HG03135 (cell line): Measurements from ENCODE around the gene GGT7.
"Not testable (repeated sequence)": the region's sequence is repeated elsewhere in the genome, so short reads cannot be mapped to it uniquely, and the experiment has no call there.

ENCODE experiments used
- ATAC-seq: cut with Tn5 transposase; IDR thresholded peaks from one replicate; pipeline ENCODE4 v1.9.1; 2021; ENCODE audit warnings: mild to moderate bottlenecking, moderate library complexity; ENCODE audit not compliant: unreplicated experiment

GGT7 gene, protein sequence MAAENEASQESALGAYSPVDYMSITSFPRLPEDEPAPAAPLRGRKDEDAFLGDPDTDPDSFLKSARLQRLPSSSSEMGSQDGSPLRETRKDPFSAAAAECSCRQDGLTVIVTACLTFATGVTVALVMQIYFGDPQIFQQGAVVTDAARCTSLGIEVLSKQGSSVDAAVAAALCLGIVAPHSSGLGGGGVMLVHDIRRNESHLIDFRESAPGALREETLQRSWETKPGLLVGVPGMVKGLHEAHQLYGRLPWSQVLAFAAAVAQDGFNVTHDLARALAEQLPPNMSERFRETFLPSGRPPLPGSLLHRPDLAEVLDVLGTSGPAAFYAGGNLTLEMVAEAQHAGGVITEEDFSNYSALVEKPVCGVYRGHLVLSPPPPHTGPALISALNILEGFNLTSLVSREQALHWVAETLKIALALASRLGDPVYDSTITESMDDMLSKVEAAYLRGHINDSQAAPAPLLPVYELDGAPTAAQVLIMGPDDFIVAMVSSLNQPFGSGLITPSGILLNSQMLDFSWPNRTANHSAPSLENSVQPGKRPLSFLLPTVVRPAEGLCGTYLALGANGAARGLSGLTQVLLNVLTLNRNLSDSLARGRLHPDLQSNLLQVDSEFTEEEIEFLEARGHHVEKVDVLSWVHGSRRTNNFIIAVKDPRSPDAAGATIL

DNA sequence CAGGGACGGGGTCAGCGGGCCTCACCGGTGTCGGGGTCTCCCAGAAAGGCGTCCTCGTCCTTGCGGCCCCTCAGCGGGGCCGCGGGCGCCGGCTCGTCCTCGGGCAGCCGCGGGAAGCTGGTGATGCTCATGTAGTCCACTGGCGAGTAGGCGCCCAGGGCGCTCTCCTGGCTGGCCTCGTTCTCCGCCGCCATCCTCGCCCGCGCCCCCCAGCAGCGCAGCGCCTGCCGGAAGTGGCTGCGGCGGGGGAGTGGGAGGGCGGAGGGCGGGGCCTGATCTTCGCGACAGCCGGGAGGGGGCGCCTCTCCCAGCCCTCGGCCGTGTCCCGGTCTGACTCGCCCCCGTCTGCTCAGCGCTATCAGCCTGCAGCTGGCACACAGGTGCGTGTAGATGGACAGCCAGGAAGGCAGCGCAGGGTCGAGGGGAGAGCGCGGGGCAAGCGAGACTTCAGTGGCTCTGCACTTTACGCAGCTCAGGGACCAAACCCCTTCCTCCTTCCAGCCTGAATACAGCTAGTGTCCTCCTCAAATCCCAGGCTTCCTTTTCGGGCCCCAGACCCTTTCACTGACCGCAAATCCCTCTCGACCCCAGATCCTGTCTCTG lies at the start of gene GGT7:
Gene GGT7 (minus strand): TSS at position 235 of the 603 bp plus-strand sequence. CDS start 41 bp downstream, at position 194.
- peak; percentile 48 for ATAC-seq

DNA sequence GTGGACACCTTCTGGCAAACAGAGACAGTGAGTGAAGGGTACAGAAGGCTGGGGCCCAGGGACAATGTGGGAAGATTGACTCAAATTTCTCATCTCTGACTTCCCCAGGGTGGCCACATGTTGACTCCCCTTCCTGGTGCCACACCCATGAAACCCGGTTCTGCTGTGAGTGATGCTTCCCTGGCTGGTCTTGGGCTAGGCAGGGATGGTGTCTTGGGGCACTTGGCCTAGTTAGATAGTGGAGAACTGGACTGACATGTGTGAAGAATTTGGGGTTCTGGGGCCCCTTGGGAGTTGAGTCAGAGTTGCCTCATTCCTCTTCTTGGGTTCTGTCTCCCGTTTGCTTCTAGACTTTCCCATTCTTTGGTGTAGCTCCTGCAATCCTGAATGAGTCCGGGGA lies 48.8 kb upstream of the GGT7 start:
- no peak for ATAC-seq

DNA sequence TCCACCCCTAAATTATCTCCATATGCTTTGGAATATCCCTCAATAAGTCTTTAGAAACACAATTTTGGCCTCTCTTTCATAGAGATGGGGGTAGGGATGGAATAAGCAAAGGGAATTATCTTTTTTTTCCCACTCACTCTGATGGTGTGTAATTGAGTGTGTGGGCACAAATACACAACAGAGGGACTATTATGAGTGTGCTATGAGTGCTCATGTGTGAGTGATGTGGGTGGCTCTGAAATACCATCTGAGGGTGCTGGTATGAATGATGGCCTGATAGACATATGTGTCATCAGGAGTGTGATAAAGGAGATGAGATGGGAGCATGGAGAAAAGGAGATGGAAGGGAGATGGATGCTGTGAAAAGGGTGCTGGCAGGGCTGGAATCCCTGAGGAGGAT lies 47.4 kb upstream of the GGT7 start:
- no peak for ATAC-seq

DNA sequence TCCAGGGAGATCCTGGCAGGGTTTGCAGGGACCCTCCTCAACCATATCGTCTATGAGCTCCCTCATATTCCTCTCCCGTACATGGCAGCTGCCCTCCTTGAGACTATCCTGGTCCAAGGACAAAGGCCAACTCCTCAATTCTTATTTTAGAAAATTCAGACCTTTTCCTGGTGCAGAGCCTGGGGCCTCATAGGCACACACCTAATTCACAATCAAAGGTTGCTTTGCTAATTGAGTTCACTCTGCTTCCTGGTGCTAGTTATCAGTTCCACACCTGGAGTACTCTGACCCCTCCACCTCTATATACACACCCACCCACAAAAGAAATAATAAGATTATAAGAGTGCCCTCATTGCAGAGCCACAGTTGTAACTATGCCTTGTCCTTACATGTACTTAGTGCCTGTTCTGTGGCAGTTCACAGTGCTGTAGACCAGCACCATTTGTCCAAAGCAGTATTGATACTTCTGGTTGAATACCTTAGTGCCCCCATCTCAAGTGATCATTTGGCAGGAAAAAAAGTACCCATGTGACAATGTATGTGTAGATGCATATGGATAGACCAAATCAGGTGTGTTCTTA lies 44.2 kb upstream of the GGT7 start:
- no peak for ATAC-seq

DNA sequence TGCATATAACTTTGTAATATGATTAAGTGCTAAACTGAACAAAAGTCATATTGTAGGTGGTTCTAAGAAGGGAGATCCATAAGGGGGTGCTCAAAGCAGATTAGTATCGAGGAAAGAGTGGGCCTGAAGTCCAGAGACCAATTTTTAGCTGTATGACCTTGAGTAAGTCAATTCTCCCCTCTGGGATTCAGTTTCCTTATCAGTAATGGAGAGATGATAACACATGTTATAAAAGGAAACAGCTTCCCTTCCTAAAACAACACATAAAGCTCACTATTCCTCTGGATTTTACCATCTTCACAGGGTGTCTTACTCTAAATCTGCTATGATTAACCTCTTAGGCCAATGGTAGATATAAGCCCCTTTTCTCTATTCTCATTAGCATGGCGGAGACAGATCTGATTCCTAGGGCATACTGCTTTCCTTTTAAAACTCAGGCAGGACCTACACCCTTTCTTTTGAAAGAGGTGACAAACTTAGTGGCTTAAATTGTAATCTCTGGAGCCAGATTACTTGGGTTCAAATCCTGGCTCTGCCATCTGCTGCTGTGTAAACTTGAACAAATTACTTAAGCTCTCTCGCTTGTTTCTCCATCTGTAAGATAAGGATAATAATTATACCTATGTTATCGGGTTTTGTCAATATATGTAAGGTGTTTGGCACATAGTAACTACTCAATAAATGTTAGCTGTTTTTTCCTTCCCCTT lies 43.2 kb upstream of the GGT7 start:
- no peak for ATAC-seq

DNA sequence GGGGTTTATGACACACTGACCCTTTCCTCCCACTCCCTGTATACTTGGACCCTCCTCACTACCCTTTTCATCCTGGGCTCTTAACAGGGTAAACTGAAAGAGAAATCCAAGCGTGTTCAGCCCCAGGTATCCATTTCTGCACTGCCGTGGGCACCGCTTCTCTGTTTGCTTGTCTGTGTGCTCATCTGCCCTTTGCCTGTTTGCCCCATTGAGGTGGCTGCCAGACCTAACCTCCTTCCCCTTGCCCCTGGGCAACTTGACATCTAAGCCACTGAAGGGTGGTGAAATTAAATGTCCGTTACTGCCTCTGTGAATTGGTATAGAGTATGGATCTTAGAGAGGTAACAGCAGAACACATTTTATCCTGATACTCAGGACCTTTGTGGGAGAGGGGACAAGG lies 42.5 kb upstream of the GGT7 start:
- no peak for ATAC-seq

DNA sequence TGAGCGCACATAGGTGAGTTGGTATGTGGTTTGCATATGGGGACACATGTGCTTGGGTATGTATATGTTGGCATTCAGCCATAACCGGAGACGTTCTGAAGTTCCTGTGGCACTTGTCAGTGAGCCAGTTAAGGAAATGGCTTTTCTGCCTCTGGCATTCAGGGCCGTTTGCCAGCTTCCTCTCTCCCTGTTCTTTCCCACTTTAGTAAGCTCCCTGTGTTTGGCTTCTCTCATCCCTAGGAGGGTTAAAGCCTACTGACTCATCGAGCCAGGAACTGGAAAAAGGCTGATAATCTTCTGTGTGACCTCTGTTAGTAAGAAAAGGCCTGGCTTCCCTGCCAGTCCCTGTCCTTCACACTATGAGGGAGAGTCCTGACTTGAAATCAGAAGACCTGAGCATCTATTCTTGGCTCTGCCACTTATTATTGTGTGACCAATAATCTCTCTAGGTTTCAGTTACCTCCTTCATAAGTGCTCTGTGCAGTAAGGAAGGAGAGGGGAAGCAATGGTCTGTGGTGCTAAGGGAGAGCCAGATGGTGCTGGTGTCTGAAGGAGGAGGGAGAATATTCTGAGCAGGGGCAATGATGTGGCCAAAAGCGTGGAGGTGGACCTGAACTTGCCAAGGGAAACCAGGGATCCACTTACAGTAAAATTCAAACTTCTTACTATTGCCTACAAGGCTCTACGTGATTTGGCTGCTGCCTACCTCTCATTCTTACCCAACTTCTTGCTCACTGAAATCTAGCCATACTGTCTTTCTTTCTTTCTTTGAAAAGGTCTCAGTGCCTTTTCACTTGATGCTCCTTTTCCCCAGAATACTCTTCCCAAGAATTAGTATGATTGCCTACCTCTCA lies 35.2 kb upstream of the GGT7 start:
- no peak for ATAC-seq

DNA sequence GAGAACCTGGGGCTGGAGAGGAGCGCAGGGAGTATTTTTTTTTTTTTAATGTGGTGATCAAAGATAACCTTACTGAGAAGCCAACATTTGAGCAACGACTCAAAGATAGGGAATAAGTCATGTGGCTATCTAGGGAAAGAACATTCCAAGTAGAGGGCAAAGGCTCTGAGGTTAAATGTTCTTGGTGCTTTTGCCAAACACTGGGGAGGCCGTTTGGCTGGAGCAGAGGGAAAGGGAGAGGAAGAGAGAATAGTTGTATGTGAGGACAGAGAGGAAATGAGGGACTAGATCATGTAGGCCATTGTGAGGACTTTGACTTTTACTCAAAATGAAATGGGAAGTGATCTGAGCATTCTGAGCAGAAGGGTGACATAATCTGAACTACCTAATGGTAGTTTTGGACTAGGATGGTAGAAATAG lies 31.6 kb upstream of the GGT7 start:
- ATAC-seq, result no peak

DNA sequence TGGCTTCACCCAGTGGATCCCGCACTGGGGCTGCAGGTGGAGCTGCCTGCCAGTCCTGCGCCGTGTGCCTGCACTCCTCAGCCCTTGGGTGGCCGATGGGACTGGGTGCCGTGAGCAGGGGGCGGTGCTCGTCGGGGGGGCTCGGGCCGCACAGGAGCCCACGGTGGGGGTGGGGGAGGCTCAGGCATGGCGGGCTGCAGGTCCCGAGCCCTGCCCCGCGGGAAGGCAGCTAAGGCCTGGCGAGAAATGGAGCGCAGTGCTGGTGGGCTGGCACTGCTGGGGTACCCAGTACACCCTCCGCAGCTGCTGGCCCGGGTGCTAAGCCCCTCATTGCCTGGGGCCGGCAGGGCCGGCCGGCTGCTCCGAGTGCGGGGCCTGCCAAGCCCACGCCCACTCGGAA lies 26.1 kb upstream of the GGT7 start:
- not testable (repeated sequence) for ATAC-seq

DNA sequence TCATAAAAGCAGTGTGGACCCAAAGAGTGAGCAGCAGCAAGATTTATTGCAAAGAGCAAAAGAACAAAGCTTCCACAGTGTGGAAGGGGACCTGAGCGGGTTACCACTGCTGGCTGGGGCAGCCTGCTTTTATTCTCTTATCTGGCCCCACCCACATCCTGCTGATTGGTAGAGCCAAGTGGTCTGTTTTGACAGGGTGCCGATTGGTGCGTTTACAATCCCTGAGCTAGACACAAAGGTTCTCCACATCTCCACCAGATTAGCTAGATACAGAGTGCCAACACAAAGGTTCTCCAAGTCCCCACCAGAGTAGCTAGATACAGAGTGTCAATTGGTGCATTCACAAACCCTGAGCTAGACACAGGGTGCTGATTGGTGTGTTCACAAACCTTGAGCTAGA lies 25.5 kb upstream of the GGT7 start:
- ATAC-seq, result not testable (repeated sequence)

DNA sequence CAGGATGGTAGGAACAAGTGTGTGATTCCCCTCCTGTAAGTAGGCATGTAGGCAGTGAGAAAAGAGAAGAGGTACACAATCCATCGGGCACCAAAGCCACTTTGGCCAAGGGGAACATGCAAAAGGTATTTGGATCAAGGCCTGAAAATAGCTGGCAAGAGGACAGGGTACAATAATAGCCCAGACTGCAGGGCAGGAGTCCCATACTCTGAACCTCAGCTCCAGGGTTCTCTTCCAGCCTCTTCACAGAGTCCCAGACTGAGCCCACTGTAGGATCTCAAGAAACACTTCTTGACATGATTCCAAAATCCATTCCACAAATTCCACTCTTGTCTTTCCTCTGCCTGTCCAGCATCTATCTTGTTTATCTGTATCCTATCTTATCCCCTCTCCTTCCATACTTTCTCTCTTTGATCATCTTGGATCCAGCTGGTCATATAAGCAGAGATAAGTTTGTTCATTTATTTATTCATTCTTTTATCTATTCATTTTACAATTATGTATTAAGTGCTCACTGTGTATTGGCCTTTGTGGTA lies 23.5 kb upstream of the GGT7 start:
- ATAC-seq, result no peak

DNA sequence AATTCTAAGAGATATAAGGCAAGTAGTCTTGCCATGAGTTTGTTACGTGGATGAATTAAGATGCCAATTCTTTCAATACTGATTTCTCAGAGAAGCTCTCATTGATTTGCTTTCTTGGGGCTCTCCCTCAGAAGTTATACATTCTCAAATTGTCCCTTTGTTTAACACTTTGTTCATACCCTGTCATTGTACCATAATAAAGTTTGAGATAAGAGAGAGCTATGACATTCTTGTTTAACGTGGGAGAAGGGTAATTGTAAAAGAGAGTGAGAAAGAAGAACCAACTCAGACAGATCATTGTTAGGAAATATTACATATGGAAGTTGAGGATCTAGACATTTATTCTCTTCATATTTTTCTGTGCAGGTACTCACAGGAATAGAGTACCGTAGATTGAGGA lies 22.8 kb upstream of the GGT7 start:
- ATAC-seq, result no peak

DNA sequence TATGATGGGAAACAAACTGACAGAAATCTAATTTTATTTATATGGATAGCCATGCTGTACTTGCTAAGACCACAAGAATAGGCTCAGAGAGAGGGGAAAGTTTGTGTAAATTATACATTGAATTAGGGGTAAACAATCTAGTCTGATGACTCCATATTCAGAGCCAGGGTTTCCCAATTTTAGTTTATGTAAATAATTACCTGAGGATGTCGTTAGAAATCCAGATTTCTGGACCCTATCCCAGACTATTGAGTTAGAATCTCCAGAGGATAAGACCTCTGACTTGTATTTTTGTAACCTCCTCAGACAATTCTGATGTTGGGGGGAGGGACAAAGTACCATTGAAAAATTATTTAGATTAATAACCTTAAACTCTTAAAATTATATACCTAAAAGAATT lies 22.1 kb upstream of the GGT7 start:
- no peak for ATAC-seq

DNA sequence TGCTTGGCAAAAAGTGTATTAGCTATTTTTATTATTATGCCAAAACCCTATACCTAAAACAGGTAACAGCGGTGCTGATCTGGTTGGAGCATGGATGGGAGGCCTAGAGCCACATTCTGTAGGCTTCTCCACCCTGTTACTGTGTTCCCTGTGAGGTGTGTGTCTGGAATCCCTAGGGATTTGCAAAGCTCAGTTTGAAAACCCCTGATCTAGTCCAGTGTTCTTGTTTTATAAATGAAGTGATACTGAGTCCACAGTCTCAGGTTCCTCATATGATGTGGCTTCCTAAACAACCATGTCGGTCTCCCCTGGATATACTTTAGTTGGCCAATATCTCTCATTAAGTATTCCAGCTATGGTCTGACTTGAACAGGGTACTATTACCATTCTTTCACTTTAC lies 20.0 kb upstream of the GGT7 start:
- ATAC-seq, result no peak

DNA sequence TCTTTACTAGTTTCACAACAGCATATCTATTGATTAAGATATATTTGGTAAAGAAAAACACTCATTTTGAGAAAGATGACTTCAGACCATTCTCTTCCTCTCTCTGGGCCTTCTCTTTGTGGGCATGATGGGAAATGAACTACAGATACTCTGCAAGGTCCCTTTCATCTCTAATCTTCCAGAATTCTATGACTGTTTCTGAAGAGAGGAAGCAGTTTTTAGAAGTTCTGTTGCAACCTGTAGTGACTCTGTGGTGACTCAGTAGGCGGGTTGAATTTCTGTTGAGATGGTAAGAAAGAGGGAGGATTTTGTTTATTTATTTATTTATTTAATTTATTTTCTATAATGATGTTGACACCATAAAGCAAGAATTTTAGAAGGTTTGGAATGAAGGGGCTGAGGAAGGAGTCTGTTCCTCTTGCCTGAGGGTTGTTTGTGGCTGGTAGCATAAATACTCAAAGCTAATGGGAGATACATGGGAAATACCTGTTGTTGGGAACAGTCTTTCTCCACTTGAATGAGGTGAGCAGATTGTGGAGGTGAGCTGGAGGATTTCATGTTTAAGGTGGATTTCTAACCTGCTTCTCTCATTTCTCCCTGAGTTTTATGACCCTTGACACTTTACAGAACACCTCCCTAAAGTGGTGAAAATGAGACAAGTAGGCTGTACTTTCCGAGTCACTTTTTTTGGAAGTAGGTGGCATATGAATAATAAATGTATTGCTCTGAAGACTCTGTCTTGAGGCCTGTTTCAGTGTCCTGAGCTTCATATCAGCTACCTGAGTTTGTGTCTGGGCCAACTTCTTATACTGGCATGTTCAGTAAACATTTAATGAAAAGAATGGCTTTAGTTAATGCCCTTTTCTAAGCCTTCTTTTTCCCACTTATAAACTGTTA lies 18.8 kb upstream of the GGT7 start:
- no peak for ATAC-seq

DNA sequence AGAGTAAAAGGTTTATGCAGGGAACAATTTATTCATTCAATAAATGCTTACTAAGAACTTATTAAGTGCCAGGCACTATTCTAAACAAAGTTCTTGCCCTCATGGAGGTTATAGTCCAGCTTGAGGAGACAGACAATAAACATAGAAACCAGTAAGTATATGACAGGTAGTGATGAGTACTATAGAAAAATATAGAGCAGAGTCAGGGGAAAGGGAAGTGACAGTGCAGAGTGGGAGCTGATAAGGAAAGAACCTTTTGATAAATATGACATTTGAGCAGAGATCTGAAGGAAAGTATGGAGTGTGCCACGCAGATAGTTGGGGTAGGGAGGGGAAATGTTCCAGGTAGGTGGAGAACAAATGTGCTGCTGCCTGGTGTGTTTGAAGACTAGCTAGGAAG lies 15.8 kb upstream of the GGT7 start:
- ATAC-seq, result no peak

DNA sequence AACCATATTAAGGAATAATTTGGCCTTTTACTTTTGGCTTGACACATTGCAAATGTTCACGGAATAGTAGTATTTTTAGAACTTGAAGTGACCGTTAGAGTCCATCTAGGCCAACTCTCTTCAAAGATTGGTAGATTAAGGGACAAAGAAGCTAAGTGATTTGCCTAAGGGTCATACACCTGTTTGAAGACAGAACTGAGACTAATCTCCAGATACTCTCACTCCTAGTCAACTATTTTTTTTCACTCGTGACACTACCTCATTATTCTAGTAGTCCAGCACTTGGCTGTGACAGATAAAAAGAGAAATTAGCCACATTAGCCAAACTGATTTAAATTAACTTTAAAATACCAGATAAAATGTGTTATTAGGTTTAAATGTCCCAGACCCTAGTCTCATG lies 14.4 kb upstream of the GGT7 start:
- no peak for ATAC-seq

DNA sequence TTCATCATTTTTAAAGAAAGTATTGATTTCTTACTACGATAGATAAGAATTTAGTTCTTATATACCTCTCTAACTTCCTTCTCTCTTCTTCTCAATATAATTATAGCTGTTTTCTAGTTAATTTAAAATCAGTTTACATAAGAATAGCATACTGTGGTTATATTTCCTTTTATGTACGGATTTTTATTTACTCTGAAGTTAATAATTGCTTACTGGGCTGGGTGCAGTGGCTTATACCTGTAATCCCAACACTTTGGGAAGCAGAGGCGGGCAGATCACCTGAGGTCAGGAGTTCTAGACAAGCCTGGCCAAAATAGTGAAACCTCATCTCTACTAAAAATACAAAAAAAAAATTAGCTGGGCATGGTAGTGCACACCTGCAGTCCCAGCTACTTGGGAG lies 13.5 kb upstream of the GGT7 start:
- no peak for ATAC-seq

DNA sequence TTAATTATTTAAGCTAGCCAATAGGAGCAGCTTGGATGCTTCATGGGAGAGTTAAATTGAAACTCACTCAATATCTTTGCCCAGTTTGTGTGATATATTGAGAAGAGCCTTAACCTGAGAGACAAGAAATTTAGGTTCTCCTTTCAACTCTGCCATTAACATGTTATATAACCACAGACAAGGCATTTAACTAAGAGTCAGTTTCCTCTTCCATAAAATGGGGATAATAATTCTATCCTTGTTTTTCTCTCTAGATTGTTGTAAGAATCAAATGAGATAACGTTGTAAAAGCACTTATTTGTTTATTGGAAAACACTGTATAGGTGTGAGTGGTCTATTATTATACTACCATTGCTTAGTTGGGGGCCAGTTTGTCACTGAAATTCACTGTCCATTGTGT lies 11.6 kb upstream of the GGT7 start:
- no peak for ATAC-seq
